ENCODE data around the gene S100A6.

S100A6 gene

GRCh38 chr1:153507926-153508583, 27.7 kb downstream of the S100A6 start:
- no peak for TF ChIP-seq CTCF (conservative IDR thresholded peaks at IDR 0.05; ENCODE audit: low read depth, low read length)
- DNase-seq (ENCODE audit: low read depth) = no peak
- H3K4me3 ChIP-seq (ENCODE audit: low read depth, low read length) = no peak overlapping the region

GRCh38 chr1:153506831-153507413, 28.9 kb downstream of the S100A6 start:
- DNase-seq (ENCODE audit: low read depth) = peak; percentile 89
- H3K4me3 ChIP-seq (ENCODE audit: low read depth, low read length) = no peak overlapping the region
- TF ChIP-seq CTCF (conservative IDR thresholded peaks at IDR 0.05; ENCODE audit: low read depth, low read length) = no peak

GRCh38 chr1:153506386-153506785, 29.4 kb downstream of the S100A6 start:
- H3K4me3 ChIP-seq (ENCODE audit: low read depth, low read length) = no peak overlapping the region
- no peak for DNase-seq (ENCODE audit: low read depth)
- TF ChIP-seq CTCF (conservative IDR thresholded peaks at IDR 0.05; ENCODE audit: low read depth, low read length) = no peak

GRCh38 chr1:153505576-153505975, 30.2 kb downstream of the S100A6 start:
- no peak for DNase-seq (ENCODE audit: low read depth)
- TF ChIP-seq CTCF (conservative IDR thresholded peaks at IDR 0.05; ENCODE audit: low read depth, low read length) = no peak
- no peak overlapping the region for H3K4me3 ChIP-seq (ENCODE audit: low read depth, low read length)

- H3K4me3 ChIP-seq (ENCODE audit: low read depth, low read length) = no peak overlapping the region
- TF ChIP-seq CTCF (conservative IDR thresholded peaks at IDR 0.05; ENCODE audit: low read depth, low read length) = no peak
- DNase-seq (ENCODE audit: low read depth) = no peak
Observed at GRCh38 chr1:153503766-153504165, 32.0 kb downstream of the S100A6 start.

GRCh38 chr1:153498746-153499145, 37.0 kb downstream of the S100A6 start:
- H3K4me3 ChIP-seq (ENCODE audit: low read depth, low read length) = no peak overlapping the region
- DNase-seq (ENCODE audit: low read depth) = no peak
- no peak for TF ChIP-seq CTCF (conservative IDR thresholded peaks at IDR 0.05; ENCODE audit: low read depth, low read length)

GRCh38 chr1:153495536-153495935, 40.3 kb downstream of the S100A6 start:
- no peak for DNase-seq (ENCODE audit: low read depth)
- H3K4me3 ChIP-seq (ENCODE audit: low read depth, low read length) = no peak overlapping the region
- TF ChIP-seq CTCF (conservative IDR thresholded peaks at IDR 0.05; ENCODE audit: low read depth, low read length) = no peak
